ENCODE results near the gene MAST4. TPM values are rescaled to one million over a fixed set of nuclear protein-coding genes. Genes with fewer than 3 reads are reported as not detected.

MAST4 gene
- polyA plus RNA-seq, 1 donor (not counting 4 experiments of a cell fraction or from before 2014, with no cell fraction given) = 19.8 TPM

- dilution Hi-C loops (cut with MboI; ENCODE audit: extremely low pct_ligation_motif_present, low sequenced_read_pairs) = no loop called here
- no peak for FAIRE-seq
- Histone ChIP-seq H3K9me3 (ENCODE audit: control insufficient read depth, low read depth, low read length) (no peaks in the 10 kb centered on the region), H3K4me1 (ENCODE audit: control insufficient read depth, extremely low read depth, insufficient read depth, low read length) (peaks cover 18% of the 10 kb centered on the region), H3K27me3 (ENCODE audit: control insufficient read depth, extremely low read depth, insufficient read depth, low read length) (no peaks in the 10 kb centered on the region), H3K79me2 (ENCODE audit: control insufficient read depth, insufficient read depth, low read length) (no peaks in the 10 kb centered on the region), H4K20me1 (ENCODE audit: control insufficient read depth, extremely low read depth, insufficient read depth, low read length) (no peaks in the 10 kb centered on the region), H3K4me3 (ENCODE audit: control insufficient read depth in 2 of 3, extremely low read depth in 1 of 3, insufficient read depth in 2 of 3, low read depth in 1 of 3, low read length in 3 of 3) (no peak overlapping the region), H3K36me3 (ENCODE audit: control insufficient read depth in 2 of 2, extremely low read depth in 1 of 2, insufficient read depth in 2 of 2, low read length in 2 of 2) (no peaks in the 10 kb centered on the region), H3K9ac (ENCODE audit: control insufficient read depth, extremely low read depth, insufficient read depth, low read length) (no peak overlapping the region), H3K27ac (ENCODE audit: control insufficient read depth, insufficient read depth, low read length) (no peak overlapping the region), H3K4me2 (ENCODE audit: control insufficient read depth, extremely low read depth, insufficient read depth, low read depth, low read length) (no peak overlapping the region), H3K9me1 (ENCODE audit: control insufficient read depth, extremely low read depth, insufficient read depth, low read length) (no peaks in the 10 kb centered on the region), H2AFZ (ENCODE audit: control insufficient read depth, low read length) (no peak overlapping the region)
- no peak for DNase-seq (ENCODE audit: low read depth, low spot score)
- no peak for TF ChIP-seq CTCF (optimal IDR thresholded peaks at IDR 0.05 in 1 of 3, IDR thresholded peaks at IDR 0.05 in 1 of 3, conservative IDR thresholded peaks at IDR 0.05 in 1 of 3; ENCODE audit: extremely low read depth in 1 of 3, insufficient read depth in 2 of 3, low read length in 3 of 3)
- TF ChIP-seq EZH2 (IDR thresholded peaks at IDR 0.05; ENCODE audit: low read length) = no peak
These were observed 230.1 kb downstream of the MAST4 start for GRCh38 chr5:66826263-66826662.

- dilution Hi-C loops (cut with MboI; ENCODE audit: extremely low pct_ligation_motif_present, low sequenced_read_pairs) = no loop called here
- no peak overlapping the region for H3K27ac ChIP-seq (ENCODE audit: control insufficient read depth, insufficient read depth, low read length)
- no peaks in the 10 kb centered on the region for H3K27me3 ChIP-seq (ENCODE audit: control insufficient read depth, extremely low read depth, insufficient read depth, low read length)
- no peaks in the 10 kb centered on the region for H3K36me3 ChIP-seq (ENCODE audit: control insufficient read depth in 2 of 2, extremely low read depth in 1 of 2, insufficient read depth in 2 of 2, low read length in 2 of 2)
- no peak overlapping the region for H2AFZ ChIP-seq (ENCODE audit: control insufficient read depth, low read length)
- no peak for DNase-seq (ENCODE audit: low read depth, low spot score)
- no peaks in the 10 kb centered on the region for H3K9me1 ChIP-seq (ENCODE audit: control insufficient read depth, extremely low read depth, insufficient read depth, low read length)
- no peaks in the 10 kb centered on the region for H3K9me3 ChIP-seq (ENCODE audit: control insufficient read depth, low read depth, low read length)
- H3K4me1 ChIP-seq (ENCODE audit: control insufficient read depth, extremely low read depth, insufficient read depth, low read length) = peaks cover 18% of the 10 kb centered on the region
- H3K4me2 ChIP-seq (ENCODE audit: control insufficient read depth, extremely low read depth, insufficient read depth, low read depth, low read length) = no peak overlapping the region
- no peaks in the 10 kb centered on the region for H4K20me1 ChIP-seq (ENCODE audit: control insufficient read depth, extremely low read depth, insufficient read depth, low read length)
- H3K4me3 ChIP-seq (ENCODE audit: control insufficient read depth in 2 of 3, extremely low read depth in 1 of 3, insufficient read depth in 2 of 3, low read depth in 1 of 3, low read length in 3 of 3) = no peak overlapping the region
- TF ChIP-seq EZH2 (IDR thresholded peaks at IDR 0.05; ENCODE audit: low read length) = no peak
- no peak for TF ChIP-seq CTCF (optimal IDR thresholded peaks at IDR 0.05 in 1 of 3, IDR thresholded peaks at IDR 0.05 in 1 of 3, conservative IDR thresholded peaks at IDR 0.05 in 1 of 3; ENCODE audit: extremely low read depth in 1 of 3, insufficient read depth in 2 of 3, low read length in 3 of 3)
- no peak overlapping the region for H3K9ac ChIP-seq (ENCODE audit: control insufficient read depth, extremely low read depth, insufficient read depth, low read length)
- FAIRE-seq = no peak
- H3K79me2 ChIP-seq (ENCODE audit: control insufficient read depth, insufficient read depth, low read length) = no peaks in the 10 kb centered on the region
These were observed 230.5 kb downstream of the MAST4 start for GRCh38 chr5:66826696-66827095.

Data from keratinocyte (primary cell).